Sigmoid colon (tissue), 7 donors: ENCODE results near the gene GMDS. TPM values are rescaled to one million over a fixed set of nuclear protein-coding genes. Genes with fewer than 3 reads are reported as not detected.

Source experiments
- DNase-seq: peaks from one replicate; pipeline ENCODE4 v3.0.0-alpha.2; 2019
- H3K27ac ChIP-seq, 4 donors: fragments of 200-600 bp; sonication (generic); one replicate each; pipeline ENCODE4 v1.5.1; 2016 to 2019; ENCODE audit warnings: mild to moderate bottlenecking in 1 of 4
- H3K27me3 ChIP-seq, 3 donors: fragments of 200-600 bp; sonication (generic); one replicate each; pipeline ENCODE4 v1.5.1; 2019; ENCODE audit warnings: mild to moderate bottlenecking in 1 of 3
- H3K36me3 ChIP-seq, 4 donors: fragments of 200-600 bp; sonication (generic); one replicate each; pipeline ENCODE4 v1.5.1; 2016 to 2019
- H3K4me1 ChIP-seq, 4 donors: fragments of 200-600 bp; sonication (generic); one replicate each; pipeline ENCODE4 v1.5.1; 2017 to 2019
- H3K4me3 ChIP-seq, 4 donors: fragments of 200-600 bp; sonication (generic); one replicate each; pipeline ENCODE4 v1.5.1; 2017 to 2019; ENCODE audit warnings: mild to moderate bottlenecking in 2 of 4, moderate library complexity in 1 of 4
- H3K9me3 ChIP-seq, 4 donors: fragments of 200-600 bp in 3 of 4; sonication (generic) in 3 of 4; one replicate each; pipeline versions ENCODE4 v1.5.1 to v1.6.1; 2013 to 2019
- EP300 ChIP-seq, 4 donors: sonication (generic); formaldehyde crosslinking; IDR thresholded peaks; one replicate each; pipeline ENCODE4 v1.6.1; 2017; ENCODE audit warnings: antibody characterized with exemption in 4 of 4
- POLR2A ChIP-seq, 2 donors: fragments of 450-650 bp; IDR thresholded peaks; one replicate each; pipeline ENCODE4 v1.6.1; 2016; ENCODE audit warnings: antibody characterized with exemption in 2 of 2, mild to moderate bottlenecking in 2 of 2, moderate library complexity in 2 of 2
- POLR2AphosphoS5 ChIP-seq, 4 donors: sonication (generic); formaldehyde crosslinking; IDR thresholded peaks; one replicate each; pipeline ENCODE4 v1.6.1; 2017; ENCODE audit warnings: antibody characterized with exemption in 4 of 4
- WGBS, 2 donors: extraction: QIAGEN DNeasy Blood & Tissue Kit; methylation state at CpG; one replicate each; pipeline ENCODE4 v1.1.7; 2013; 5-methylcytosine and 5-hydroxymethylcytosine counted together
- intact Hi-C: fragments of 100-400 bp; cut with DNase I; formaldehyde crosslinking; loops from one replicate; pipeline ENCODE4 v1.15.1; 2023
- polyA plus RNA-seq, 3 donors: library from polyadenylated mRNA; stranded (reverse); fragments of 200-250 nt; gene quantifications; one replicate each; pipeline ENCODE4 v1.2.3, GENCODE V29; 2013
- total RNA-seq, 4 donors: library from RNA; depleted of rRNA; stranded (reverse); fragments of >200 nt; gene quantifications; one replicate each; pipeline ENCODE4 v1.1.0, GENCODE V29; 2016
- TF ChIP-seq, protein P1 (sequence below), 4 experiments: fragments of 450-650 bp in 3 of 4; fragments of 200-600 bp in 1 of 4; IDR thresholded peaks; one replicate each; pipeline ENCODE4 v1.5.1; 2016 to 2019; ENCODE audit warnings: antibody characterized with exemption in 4 of 4, mild to moderate bottlenecking in 3 of 4, moderate library complexity in 2 of 4
- donor health status: healthy with polysubstance abuse.
- donor health status: Bipolar disorder and iron deficiency.
- donor health status: healthy.

The GMDS gene
- total and polyA plus RNA-seq, 7 donors = 3.1 to 173 (median 9.4) TPM

DNA sequence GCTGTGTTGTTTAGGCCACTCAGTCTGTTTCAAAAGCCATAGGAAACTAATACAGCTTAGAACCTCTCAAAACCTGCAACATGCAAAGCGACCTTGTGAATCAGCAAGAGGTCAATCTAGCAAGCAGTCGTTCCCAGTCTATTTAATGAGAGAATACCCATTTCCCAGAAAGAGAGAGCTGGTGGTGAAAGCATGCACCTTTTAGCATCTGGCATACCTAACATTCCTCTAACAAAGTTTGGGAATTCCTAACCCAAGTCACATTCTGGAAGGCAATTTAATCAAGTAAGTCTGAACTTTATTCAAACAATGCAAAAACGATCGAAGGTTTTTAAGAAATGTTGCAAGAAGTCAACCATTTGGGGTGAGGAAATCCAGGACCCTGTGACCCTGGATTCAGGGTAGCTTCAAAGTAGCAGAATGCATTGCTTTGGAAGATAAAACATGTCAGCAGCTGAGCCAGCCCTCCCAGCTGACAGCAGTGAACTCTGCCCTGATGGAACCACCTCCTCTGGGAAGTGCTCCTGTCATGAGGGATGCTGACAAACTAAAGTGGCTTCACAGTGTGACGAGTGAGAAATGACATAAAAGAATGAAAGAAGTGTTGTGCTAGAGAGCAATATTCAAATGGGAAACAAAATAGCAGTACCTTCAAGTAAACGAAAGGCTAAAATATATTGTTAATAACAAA is 104.8 kb downstream of the GMDS start:
- Histone ChIP-seq H3K36me3 (no peaks in the 10 kb centered on the region), H3K9me3 (no peaks in the 10 kb centered on the region), H3K4me1 (no peaks in the 10 kb centered on the region), H3K27ac (no peak overlapping the region), H3K27me3 (no peaks in the 10 kb centered on the region), H3K4me3 (no peak overlapping the region)
- no peak for TF ChIP-seq EP300 (IDR thresholded peaks at IDR 0.05)
- TF ChIP-seq, protein P1, sequence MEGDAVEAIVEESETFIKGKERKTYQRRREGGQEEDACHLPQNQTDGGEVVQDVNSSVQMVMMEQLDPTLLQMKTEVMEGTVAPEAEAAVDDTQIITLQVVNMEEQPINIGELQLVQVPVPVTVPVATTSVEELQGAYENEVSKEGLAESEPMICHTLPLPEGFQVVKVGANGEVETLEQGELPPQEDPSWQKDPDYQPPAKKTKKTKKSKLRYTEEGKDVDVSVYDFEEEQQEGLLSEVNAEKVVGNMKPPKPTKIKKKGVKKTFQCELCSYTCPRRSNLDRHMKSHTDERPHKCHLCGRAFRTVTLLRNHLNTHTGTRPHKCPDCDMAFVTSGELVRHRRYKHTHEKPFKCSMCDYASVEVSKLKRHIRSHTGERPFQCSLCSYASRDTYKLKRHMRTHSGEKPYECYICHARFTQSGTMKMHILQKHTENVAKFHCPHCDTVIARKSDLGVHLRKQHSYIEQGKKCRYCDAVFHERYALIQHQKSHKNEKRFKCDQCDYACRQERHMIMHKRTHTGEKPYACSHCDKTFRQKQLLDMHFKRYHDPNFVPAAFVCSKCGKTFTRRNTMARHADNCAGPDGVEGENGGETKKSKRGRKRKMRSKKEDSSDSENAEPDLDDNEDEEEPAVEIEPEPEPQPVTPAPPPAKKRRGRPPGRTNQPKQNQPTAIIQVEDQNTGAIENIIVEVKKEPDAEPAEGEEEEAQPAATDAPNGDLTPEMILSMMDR (IDR thresholded peaks at IDR 0.05) = no peak
- no peak for TF ChIP-seq POLR2A (IDR thresholded peaks at IDR 0.05)
- no peak for TF ChIP-seq POLR2AphosphoS5 (IDR thresholded peaks at IDR 0.05)
- no peak for DNase-seq
- intact Hi-C loops = no loop called here
- 75 to 84% methylated on average over 6 of the region's 6 CpGs for WGBS, 2 donors

DNA sequence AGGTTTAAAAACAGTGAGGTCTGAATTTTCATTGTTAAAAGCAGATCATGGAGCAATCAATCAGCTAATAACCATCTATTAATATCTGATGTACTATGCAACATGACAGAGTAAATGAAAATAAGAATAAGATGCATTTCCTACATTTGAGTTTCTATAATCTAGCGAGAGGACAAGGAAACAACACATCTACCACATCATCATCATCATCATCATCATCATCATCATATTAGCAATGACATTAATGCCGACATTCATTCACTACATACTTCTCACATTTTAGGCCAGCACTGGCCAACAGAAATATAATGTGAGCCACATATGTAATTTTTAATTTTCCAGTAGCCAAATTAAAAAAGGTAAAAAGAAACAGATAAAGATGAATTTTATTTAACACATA is 110.0 kb downstream of the GMDS start:
- Histone ChIP-seq H3K4me1 (peaks cover 0 to 15% (median 12%) of the 10 kb centered on the region in 4 donors), H3K27me3 (no peaks in the 10 kb centered on the region), H3K4me3 (no peak overlapping the region), H3K9me3 (no peaks in the 10 kb centered on the region), H3K36me3 (no peaks in the 10 kb centered on the region), H3K27ac (no peak overlapping the region)
- WGBS, 2 donors = 97 to 98% methylated on average over 2 of the region's 2 CpGs
- intact Hi-C loops = loop anchor here (10.0 kb wide), 1 partner anchor 51 kb away; no protein-coding TSS in a partner anchor
- TF ChIP-seq POLR2AphosphoS5 (IDR thresholded peaks at IDR 0.05) (no peak), POLR2A (IDR thresholded peaks at IDR 0.05) (no peak), EP300 (IDR thresholded peaks at IDR 0.05) (no peak)
- TF ChIP-seq, protein P1 (IDR thresholded peaks at IDR 0.05) = no peak
- DNase-seq = no peak

DNA sequence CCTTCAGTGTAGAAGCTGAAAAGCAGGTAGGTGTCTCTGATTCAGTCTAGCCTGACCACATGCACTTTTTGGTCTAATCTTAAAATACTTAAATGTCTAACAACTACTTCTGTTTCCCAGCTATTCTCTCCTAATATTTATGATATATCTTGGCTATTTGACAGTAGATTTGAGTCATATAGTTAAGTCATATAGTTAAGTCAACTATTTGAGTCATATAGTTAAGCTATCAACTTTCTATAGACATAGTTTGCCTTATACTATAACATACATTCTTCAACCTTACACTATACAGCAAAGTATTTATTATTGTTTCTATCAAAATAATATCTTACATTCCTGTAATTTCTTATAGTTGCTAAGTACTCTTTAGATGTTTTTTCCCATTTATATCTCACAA is 110.9 kb downstream of the GMDS start:
- Histone ChIP-seq H3K36me3 (no peaks in the 10 kb centered on the region), H3K4me3 (no peak overlapping the region), H3K9me3 (no peaks in the 10 kb centered on the region), H3K4me1 (peaks cover 0 to 15% (median 12%) of the 10 kb centered on the region in 4 donors), H3K27ac (no peak overlapping the region), H3K27me3 (no peaks in the 10 kb centered on the region)
- TF ChIP-seq, protein P1 (IDR thresholded peaks at IDR 0.05) = no peak
- TF ChIP-seq POLR2AphosphoS5 (IDR thresholded peaks at IDR 0.05) = no peak
- intact Hi-C loops = loop anchor here (10.0 kb wide), 1 partner anchor 50 kb away; no protein-coding TSS in a partner anchor
- DNase-seq = no peak

- intact Hi-C loops = loop anchor here (10.0 kb wide), 1 partner anchor 49 kb away; no protein-coding TSS in a partner anchor
These were observed 111.6 kb downstream of the GMDS start for GRCh38 chr6:2133716-2134310.

More at GRCh38 chr6:2133716-2134310, 111.6 kb downstream of the GMDS start:
- 46 to 78% methylated on average over 7 of the region's 7 CpGs for WGBS, 2 donors
- H3K4me3 ChIP-seq = no peak overlapping the region
- no peaks in the 10 kb centered on the region for H3K36me3 ChIP-seq
- TF ChIP-seq POLR2AphosphoS5 (IDR thresholded peaks at IDR 0.05) = no peak
- no peak for TF ChIP-seq EP300 (IDR thresholded peaks at IDR 0.05)
- TF ChIP-seq, protein P1 (IDR thresholded peaks at IDR 0.05) = no peak
- TF ChIP-seq POLR2A (IDR thresholded peaks at IDR 0.05) = no peak
- H3K4me1 ChIP-seq = peaks cover 0 to 15% (median 12%) of the 10 kb centered on the region in 4 donors
- no peak for DNase-seq
- no peaks in the 10 kb centered on the region for H3K9me3 ChIP-seq
- no peaks in the 10 kb centered on the region for H3K27me3 ChIP-seq
- H3K27ac ChIP-seq = no peak overlapping the region
